ENCODE measurements around the gene CDH23.
A peak's percentile ranks its signal among the peaks of the same experiment; 100 is the strongest.

CDH23 gene

DNA sequence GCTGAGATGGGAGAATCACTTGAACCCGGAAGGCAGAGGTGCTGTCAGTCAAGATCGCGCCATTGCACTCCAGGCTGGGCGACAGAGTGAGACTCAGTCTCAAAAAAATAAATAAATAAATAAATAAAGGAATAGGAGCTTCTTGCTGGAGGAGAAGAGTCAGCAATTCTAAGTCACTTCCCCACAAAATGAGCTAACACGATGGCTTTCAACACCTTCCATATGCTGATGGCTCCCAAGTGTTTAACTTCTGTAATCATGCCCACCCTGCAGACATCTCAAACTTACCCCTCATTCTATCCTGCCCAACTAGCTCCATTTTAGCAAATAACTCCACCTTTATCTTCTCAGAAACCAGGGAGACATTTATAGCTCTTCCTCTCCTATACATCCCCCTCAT lies 433.2 kb downstream of the CDH23 start:
- no peak for DNase-seq

DNA sequence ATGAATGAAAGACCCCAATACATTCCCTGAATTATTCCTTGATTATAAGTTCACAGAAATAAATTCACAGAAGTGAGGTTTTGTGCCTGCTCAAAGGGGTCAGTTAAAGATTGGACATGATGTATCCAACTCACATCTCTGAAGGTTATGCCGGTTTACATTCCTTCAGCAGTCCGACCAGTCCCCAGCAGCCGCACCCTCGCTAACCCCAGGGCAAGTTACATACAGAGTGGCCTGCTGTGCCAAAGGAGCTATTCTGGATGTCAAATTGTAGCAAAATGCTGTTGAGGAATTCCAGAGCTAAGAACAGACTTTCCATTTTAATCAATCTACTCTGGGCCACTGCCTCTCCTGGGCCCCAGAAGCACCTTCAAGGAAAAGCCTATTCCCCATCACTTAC lies 434.0 kb downstream of the CDH23 start:
- DNase-seq = no peak

DNA sequence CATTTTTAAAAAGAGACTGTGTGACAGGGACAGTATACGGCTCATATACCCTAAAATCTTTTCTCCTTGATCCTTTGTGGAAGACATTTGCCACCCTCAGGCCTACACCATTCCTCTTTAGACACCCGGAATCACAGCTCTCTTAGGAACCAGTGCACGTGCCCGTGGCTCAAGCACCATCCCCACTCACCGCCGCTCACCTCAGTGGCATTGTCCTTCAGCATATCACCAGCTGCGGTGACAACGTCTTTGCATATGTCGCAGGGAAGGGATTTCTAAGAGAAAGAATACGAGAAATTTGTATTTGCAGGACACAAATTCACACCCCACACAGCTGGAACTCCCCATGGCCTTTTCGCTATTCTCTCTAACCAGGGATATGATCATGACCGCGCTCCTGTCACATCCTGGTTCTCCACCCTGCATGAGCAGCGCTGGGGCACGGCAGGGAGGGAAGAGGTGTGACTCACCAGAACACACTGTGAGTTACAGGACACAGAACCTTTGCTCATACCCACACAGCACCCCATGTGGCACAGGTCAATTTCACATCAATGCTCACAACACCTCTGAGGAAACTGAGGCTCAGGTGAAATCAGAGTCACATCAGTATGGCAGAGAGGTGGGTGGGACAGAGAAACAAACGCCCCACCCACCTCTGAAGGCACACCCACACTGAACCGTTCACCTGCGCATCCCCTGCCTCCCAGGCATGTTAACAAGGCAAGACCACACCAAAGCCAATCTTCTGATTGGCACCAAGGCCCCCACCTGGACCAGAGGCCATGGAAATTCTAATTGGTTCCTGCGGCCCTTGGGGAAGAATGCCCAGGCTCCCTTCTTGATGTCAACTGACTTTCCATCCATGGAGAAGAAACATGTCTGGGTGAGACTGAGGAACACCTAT lies 435.2 kb downstream of the CDH23 start:
- DNase-seq = no peak

GRCh38 chr10:71832967-71833366 lies 436.2 kb downstream of the CDH23 start:
- DNase-seq = no peak

DNA sequence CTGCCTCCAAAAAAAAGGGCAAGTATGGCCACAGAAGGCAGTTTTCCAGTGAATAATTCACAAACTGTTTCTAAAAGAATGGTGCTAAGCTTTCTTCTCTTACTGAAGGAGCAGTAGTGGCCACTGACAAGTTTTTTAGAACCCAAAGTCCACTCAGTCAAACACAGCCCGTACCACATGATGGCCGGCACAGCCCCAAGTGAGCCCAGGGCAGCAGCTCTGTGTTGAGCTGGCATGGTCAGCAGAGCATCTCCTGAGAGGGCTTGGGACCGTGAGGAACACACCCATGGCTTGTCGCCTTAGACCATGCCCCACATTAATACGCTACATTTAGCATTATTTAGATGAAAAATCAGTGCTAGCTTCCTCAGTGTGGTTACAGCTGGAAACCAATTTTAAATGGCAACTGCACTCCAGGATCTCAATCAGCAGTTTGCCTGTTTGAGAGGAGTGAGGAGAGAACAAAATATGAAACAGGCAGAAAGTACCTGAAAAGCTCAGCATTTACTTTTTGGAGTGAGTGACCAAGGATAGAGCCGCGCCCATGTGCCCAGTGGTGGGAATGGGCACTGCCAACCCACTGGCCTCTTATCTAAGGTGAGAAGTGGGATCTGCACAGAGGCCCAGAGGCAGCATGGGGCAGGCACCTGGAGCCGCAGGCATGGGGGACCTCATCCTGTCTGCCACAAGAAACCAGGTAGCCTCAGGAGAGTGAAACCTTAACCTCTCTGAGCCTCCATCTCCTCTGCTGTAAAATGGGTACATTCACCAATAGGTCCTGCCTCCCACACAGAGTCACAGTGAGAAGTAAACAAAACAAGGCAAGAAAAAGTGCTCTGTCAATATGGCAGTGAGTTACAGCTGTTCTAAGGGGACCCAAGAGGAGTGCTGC lies 437.0 kb downstream of the CDH23 start:
- no peak for DNase-seq

DNA sequence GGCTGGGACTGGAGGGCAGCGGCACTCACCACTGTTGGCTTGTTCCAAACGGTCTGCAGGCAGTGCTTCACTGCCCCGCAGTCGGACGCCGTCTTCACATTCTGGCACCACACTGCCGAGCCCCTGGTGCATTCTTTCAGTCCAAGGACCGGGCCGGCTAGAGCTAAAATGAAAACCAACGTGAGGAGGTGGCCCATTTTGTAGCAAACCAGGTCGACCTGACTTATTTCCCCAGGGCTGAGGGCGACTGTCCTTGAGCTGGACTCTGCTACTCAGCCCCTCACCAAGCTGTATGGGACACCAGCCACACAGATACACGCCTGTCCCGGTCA lies 437.6 kb downstream of the CDH23 start:
- no peak for DNase-seq

- peak in 55 of 56 donors; percentile 24 to 92 (median 75) for DNase-seq
These were observed 439.2 kb downstream of the CDH23 start for GRCh38 chr10:71835671-71836595.

GRCh38 chr10:71836596-71836974 lies 439.9 kb downstream of the CDH23 start:
- no peak for DNase-seq

DNA sequence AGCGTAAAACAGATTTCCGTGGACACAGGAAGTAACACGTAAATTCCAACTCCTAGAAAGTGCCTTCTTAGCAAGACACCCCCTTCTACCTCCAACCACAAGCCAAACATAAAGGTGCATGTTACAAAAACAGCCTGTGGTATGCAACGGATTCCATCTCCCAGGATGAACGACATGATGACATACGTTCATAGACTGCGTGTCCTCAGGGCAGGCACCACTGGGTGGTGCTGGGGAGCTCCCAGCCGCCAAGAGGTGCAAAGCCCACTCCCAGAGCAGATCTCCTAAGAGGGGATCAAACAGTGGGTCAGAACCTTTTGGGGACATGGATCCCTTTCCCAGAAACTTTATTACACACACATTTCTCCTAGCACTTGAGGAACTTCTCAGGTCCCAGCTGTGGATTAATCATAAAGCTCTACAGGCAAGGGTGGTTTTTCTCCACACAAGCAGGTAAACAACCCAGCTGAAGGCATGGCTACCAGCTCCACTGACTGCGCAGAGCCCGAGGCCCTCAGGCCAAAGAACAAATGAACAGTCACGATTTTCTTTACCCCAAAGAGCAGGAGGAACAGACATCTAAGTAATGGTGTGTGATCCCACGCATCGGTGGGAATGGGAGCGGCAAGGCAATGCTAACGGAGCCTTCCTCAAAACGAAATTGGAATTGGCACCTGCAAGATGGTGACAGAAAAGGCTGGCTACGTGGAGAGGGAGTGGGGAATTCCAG lies 440.5 kb downstream of the CDH23 start:
- DNase-seq = peak in 3 of 56 donors; percentile 24 to 46 (median 25)

GRCh38 chr10:71838264-71839211 lies 441.8 kb downstream of the CDH23 start:
- DNase-seq = no peak

DNA sequence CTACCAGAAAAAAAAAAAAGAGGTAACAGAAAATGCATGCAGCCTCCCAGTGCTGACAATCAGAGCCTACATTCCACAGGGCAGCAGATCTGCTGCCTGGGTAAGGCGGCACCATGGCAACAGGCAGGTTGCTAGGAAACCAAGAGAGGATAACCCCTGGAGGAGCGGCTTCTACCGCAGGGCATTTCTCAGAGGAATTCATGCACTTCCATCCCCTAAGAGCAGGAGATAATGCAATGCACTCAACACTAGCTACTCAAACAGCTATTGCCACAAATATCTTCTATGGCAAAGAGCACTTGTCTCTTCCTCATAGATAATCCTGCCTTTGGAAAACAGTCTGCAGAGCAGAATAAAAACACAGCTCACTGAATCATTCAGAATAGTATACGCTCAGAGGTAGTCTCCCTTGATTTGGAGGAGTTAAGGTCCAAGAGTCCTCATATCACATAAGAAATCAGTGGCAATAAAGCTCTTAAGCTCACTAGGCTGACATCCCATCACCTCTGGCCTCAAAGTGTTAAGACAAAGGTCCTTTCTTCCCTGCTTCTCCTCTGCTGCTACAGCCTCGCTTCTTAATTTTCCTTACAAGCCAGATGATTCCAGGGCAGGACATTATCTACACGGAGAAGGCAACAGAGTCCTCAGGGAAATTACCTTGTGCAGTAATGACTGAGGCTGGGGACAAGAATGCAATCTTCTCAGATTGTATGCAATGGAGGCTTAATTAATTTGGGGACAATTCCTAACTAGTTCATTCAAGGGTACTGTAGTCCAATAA lies 443.6 kb downstream of the CDH23 start:
- peak in 51 of 56 donors; percentile 11 to 90 (median 72) for DNase-seq

GRCh38 chr10:71840958-71841335 lies 444.2 kb downstream of the CDH23 start:
- peak in 12 of 56 donors; percentile 15 to 53 (median 34) for DNase-seq

GRCh38 chr10:71842422-71842821 lies 445.7 kb downstream of the CDH23 start:
- no peak for DNase-seq

DNA sequence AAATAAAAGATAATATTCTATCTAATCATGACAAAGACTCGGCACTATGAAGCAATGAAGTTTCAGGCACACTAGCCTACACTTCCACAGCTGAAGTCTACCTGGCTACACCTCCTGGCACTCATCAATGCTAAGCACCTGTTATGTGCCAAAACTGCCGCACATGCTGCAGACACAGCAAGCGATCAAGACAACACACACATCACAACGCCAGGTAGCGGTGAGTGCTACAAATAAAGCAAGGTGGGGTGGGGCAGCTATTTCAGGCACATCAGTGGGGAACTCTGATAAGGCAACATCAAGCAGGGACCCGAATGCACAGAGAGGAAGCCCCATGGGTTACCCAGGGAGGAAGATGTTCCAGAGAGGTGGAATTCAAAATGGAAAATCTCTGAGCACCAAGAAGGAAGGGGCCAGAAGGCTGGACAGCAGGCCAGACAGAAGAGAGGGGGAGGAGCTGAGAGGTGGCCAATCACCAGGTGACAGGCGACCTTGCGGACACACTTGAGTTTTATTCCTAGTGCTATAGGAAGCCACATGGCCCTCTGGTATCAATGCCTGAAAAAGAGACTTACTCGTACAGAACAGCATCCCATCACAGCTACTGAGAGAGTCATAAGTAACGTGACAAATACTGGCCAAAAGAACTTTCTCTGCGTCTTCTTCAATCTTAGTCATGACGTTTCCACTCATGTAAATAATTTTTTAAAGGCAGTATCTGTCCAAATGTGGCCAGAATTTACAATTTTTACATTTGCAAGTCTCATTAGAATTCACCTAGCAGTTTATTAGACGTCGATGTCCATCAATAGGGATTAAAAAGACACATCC lies 446.4 kb downstream of the CDH23 start:
- DNase-seq = no peak

GRCh38 chr10:71844084-71844483 lies 447.4 kb downstream of the CDH23 start:
- no peak for DNase-seq

GRCh38 chr10:71844695-71845094 lies 448.0 kb downstream of the CDH23 start:
- no peak for DNase-seq
